ENCODE measurements around the gene COX6A1. TPM values are rescaled to one million over a fixed set of nuclear protein-coding genes. Genes with fewer than 3 reads are reported as not detected.
A peak's percentile ranks its signal among the peaks of the same experiment; 100 is the strongest.

Gene COX6A1
- total and polyA plus RNA-seq, 2 of the 13 experiments (the other 11 are each of a cell fraction or from before 2014, with no cell fraction given): 542 to 673 TPM

DNA sequence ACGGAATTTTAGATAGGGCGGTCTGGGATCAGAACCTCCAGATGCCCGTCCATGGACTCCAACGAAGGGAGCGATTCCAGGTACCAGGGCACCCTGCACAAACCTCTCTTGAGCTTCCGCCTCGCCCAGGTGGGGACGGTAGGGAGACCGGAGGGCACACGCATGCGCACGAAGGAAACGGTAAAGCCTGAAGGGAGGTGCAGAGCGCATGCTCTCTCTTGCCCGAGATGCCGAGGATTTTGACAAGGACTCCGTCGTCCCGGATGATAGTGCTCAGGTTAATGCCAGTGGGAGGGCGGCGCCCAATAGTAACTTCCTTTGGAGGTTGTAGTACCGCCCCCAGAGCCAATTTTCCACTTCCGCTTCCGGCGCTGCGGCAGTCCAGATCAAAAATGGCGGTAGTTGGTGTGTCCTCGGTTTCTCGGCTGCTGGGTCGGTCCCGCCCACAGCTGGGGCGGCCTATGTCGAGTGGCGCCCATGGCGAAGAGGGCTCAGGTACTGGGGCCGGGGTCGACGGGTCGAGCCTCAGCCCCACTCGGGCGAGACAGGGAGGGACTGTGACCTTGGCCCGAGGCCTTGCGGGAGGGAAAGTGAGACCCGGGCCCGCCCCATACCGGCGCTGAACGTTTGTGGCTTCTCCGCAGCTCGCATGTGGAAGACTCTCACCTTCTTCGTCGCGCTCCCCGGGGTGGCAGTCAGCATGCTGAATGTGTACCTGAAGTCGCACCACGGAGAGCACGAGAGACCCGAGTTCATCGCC is at the start of gene COX6A1 (continued):
- TF ChIP-seq, protein P1, sequence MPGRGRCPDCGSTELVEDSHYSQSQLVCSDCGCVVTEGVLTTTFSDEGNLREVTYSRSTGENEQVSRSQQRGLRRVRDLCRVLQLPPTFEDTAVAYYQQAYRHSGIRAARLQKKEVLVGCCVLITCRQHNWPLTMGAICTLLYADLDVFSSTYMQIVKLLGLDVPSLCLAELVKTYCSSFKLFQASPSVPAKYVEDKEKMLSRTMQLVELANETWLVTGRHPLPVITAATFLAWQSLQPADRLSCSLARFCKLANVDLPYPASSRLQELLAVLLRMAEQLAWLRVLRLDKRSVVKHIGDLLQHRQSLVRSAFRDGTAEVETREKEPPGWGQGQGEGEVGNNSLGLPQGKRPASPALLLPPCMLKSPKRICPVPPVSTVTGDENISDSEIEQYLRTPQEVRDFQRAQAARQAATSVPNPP (CRISPR knock-in tag; IDR thresholded peaks at IDR 0.05): no peak
- TF ChIP-seq RAD51 (IDR thresholded peaks at IDR 0.05; ENCODE audit: borderline replicate concordance): no peak
- TF ChIP-seq, protein P2, sequence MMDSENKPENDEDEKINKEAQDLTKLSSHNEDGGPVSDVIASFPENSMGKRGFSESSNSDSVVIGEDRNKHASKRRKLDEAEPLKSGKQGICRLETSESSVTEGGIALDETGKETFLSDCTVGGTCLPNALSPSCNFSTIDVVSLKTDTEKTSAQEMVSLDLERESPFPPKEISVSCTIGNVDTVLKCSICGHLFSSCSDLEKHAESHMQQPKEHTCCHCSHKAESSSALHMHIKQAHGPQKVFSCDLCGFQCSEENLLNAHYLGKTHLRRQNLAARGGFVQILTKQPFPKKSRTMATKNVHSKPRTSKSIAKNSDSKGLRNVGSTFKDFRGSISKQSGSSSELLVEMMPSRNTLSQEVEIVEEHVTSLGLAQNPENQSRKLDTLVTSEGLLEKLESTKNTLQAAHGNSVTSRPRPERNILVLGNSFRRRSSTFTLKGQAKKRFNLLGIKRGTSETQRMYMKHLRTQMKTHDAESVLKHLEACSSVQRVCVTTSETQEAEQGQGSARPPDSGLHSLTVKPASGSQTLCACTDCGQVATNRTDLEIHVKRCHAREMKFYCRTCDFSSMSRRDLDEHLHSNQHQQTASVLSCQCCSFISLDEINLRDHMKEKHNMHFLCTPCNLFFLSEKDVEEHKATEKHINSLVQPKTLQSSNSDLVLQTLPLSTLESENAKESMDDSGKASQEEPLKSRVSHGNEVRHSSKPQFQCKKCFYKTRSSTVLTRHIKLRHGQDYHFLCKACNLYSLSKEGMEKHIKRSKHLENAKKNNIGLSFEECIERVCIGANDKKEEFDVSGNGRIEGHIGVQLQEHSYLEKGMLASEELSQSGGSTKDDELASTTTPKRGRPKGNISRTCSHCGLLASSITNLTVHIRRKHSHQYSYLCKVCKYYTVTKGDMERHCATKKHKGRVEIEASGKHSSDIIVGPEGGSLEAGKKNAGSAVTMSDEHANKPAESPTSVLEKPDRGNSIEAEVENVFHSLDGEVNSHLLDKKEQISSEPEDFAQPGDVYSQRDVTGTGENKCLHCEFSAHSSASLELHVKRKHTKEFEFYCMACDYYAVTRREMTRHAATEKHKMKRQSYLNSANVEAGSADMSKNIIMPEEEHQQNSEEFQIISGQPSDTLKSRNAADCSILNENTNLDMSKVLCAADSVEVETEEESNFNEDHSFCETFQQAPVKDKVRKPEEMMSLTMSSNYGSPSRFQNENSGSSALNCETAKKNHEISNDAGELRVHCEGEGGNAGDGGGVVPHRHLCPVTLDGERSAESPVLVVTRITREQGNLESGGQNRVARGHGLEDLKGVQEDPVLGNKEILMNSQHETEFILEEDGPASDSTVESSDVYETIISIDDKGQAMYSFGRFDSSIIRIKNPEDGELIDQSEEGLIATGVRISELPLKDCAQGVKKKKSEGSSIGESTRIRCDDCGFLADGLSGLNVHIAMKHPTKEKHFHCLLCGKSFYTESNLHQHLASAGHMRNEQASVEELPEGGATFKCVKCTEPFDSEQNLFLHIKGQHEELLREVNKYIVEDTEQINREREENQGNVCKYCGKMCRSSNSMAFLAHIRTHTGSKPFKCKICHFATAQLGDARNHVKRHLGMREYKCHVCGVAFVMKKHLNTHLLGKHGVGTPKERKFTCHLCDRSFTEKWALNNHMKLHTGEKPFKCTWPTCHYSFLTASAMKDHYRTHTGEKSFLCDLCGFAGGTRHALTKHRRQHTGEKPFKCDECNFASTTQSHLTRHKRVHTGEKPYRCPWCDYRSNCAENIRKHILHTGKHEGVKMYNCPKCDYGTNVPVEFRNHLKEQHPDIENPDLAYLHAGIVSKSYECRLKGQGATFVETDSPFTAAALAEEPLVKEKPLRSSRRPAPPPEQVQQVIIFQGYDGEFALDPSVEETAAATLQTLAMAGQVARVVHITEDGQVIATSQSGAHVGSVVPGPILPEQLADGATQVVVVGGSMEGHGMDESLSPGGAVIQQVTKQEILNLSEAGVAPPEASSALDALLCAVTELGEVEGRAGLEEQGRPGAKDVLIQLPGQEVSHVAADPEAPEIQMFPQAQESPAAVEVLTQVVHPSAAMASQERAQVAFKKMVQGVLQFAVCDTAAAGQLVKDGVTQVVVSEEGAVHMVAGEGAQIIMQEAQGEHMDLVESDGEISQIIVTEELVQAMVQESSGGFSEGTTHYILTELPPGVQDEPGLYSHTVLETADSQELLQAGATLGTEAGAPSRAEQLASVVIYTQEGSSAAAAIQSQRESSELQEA (CRISPR knock-in tag; IDR thresholded peaks at IDR 0.05; ENCODE audit: not compliant biosample characterization): no peak
- TF ChIP-seq TAF15 (IDR thresholded peaks at IDR 0.05; ENCODE audit: low read depth, low read length, poor library complexity, severe bottlenecking): no peak
- peak; percentile 40 for TF ChIP-seq RBM39 (IDR thresholded peaks at IDR 0.05; ENCODE audit: low read depth, low read length, poor library complexity, severe bottlenecking)
- TF ChIP-seq TOPORS (CRISPR knock-in tag; IDR thresholded peaks at IDR 0.05): peak; percentile 22; the same call in 1 of the 2 replicates
- TF ChIP-seq ZNF12 (CRISPR knock-in tag; IDR thresholded peaks at IDR 0.05): no peak
- TF ChIP-seq, protein P3, sequence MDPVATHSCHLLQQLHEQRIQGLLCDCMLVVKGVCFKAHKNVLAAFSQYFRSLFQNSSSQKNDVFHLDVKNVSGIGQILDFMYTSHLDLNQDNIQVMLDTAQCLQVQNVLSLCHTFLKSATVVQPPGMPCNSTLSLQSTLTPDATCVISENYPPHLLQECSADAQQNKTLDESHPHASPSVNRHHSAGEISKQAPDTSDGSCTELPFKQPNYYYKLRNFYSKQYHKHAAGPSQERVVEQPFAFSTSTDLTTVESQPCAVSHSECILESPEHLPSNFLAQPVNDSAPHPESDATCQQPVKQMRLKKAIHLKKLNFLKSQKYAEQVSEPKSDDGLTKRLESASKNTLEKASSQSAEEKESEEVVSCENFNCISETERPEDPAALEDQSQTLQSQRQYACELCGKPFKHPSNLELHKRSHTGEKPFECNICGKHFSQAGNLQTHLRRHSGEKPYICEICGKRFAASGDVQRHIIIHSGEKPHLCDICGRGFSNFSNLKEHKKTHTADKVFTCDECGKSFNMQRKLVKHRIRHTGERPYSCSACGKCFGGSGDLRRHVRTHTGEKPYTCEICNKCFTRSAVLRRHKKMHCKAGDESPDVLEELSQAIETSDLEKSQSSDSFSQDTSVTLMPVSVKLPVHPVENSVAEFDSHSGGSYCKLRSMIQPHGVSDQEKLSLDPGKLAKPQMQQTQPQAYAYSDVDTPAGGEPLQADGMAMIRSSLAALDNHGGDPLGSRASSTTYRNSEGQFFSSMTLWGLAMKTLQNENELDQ (CRISPR knock-in tag; IDR thresholded peaks at IDR 0.05; ENCODE audit: borderline replicate concordance): no peak
- TF ChIP-seq TARDBP (CRISPR knock-in tag; IDR thresholded peaks at IDR 0.05): 0 out of 2 replicates have a peak, but pooled peaks have one; percentile 47
- TF ChIP-seq, protein P4, sequence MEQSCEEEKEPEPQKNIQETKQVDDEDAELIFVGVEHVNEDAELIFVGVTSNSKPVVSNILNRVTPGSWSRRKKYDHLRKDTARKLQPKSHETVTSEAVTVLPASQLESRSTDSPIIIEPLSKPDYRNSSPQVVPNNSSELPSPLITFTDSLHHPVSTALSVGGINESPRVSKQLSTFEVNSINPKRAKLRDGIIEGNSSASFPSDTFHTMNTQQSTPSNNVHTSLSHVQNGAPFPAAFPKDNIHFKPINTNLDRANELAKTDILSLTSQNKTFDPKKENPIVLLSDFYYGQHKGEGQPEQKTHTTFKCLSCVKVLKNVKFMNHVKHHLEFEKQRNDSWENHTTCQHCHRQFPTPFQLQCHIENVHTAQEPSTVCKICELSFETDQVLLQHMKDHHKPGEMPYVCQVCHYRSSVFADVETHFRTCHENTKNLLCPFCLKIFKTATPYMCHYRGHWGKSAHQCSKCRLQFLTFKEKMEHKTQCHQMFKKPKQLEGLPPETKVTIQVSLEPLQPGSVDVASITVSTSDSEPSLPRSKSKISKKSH (CRISPR knock-in tag; IDR thresholded peaks at IDR 0.05; ENCODE audit: borderline replicate concordance): peak; percentile 85
- TF ChIP-seq MIER3 (CRISPR knock-in tag; IDR thresholded peaks at IDR 0.05; ENCODE audit: borderline replicate concordance): peak; percentile 41; the same call in 1 of the 2 replicates
- no peak; the same call in 1 of the 2 replicates for TF ChIP-seq RAD21 (CRISPR knock-in tag; IDR thresholded peaks at IDR 0.05)
- TF ChIP-seq, protein P5, sequence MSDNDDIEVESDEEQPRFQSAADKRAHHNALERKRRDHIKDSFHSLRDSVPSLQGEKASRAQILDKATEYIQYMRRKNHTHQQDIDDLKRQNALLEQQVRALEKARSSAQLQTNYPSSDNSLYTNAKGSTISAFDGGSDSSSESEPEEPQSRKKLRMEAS (IDR thresholded peaks at IDR 0.05): no peak; the same call in 1 of the 2 replicates
- peak; percentile 56 for TF ChIP-seq AGO2 (optimal IDR thresholded peaks at IDR 0.05; ENCODE audit: low read depth, low read length)

Data from HepG2 (cell line).